ENCODE results near the gene TMEM258. TPM values are rescaled to one million over a fixed set of nuclear protein-coding genes. Genes with fewer than 3 reads are reported as not detected.

TMEM258 gene
- total and polyA plus RNA-seq, 10 donors: 52.4 to 185 (median 80.0) TPM

GRCh38 chr11:61749591-61750217, 42.7 kb downstream of the TMEM258 start:
- no peak for TF ChIP-seq POLR2A (IDR thresholded peaks at IDR 0.05)
- TF ChIP-seq CTCF (IDR thresholded peaks at IDR 0.05 in 8 of 11, conservative IDR thresholded peaks at IDR 0.05 in 3 of 11): no peak
- TF ChIP-seq POLR2AphosphoS5 (IDR thresholded peaks at IDR 0.05): no peak
- H3K27ac ChIP-seq: no peak overlapping the region
- WGBS, 5 donors: 59 to 74% (median 64%) methylated on average over 13 to 21 of the region's 21 CpGs
- H3K36me3 ChIP-seq: peaks cover 0 to 3% (median 0%) of the 10 kb centered on the region in 6 donors
- H3K4me3 ChIP-seq: no peak overlapping the region
- peaks cover 0 to 58% (median 14%) of the 10 kb centered on the region in 7 donors for H3K27me3 ChIP-seq (replicated peaks in 1 of 7)
- intact Hi-C loops (cut with DNase I; ENCODE audit: low total_unique reads): no loop called here
- DNase-seq: no peak
- H3K4me1 ChIP-seq: peaks cover 0 to 23% (median 16%) of the 10 kb centered on the region in 6 donors
- H3K9me3 ChIP-seq: no peaks in the 10 kb centered on the region

GRCh38 chr11:61747967-61748285, 44.5 kb downstream of the TMEM258 start:
- TF ChIP-seq POLR2A (IDR thresholded peaks at IDR 0.05): no peak
- TF ChIP-seq POLR2AphosphoS5 (IDR thresholded peaks at IDR 0.05): no peak
- TF ChIP-seq CTCF (IDR thresholded peaks at IDR 0.05 in 8 of 11, conservative IDR thresholded peaks at IDR 0.05 in 3 of 11): peak in 2 of 11 experiments; percentile 21 to 32
- H3K27ac ChIP-seq: no peak overlapping the region
- H3K36me3 ChIP-seq: peaks cover 0 to 16% (median 0%) of the 10 kb centered on the region in 6 donors
- DNase-seq: no peak
- H3K4me1 ChIP-seq: peaks cover 0 to 20% (median 15%) of the 10 kb centered on the region in 6 donors
- H3K27me3 ChIP-seq (replicated peaks in 1 of 7): peaks cover 0 to 49% (median 11%) of the 10 kb centered on the region in 7 donors
- 36 to 62% (median 41%) methylated on average over 3 of the region's 3 CpGs for WGBS, 5 donors
- no peaks in the 10 kb centered on the region for H3K9me3 ChIP-seq
- intact Hi-C loops (cut with DNase I; ENCODE audit: low total_unique reads): no loop called here
- H3K4me3 ChIP-seq: no peak overlapping the region

- Histone ChIP-seq H3K9me3 (no peaks in the 10 kb centered on the region), H3K27ac (no peak overlapping the region), H3K4me1 (peaks cover 0 to 20% (median 13%) of the 10 kb centered on the region in 6 donors), H3K27me3 (replicated peaks in 1 of 7) (peaks cover 0 to 44% (median 7%) of the 10 kb centered on the region in 7 donors), H3K4me3 (no peak overlapping the region), H3K36me3 (peaks cover 0 to 16% (median 0%) of the 10 kb centered on the region in 6 donors)
- intact Hi-C loops (cut with DNase I; ENCODE audit: low total_unique reads): no loop called here
- DNase-seq: peak; percentile 90
- no peak for TF ChIP-seq POLR2A (IDR thresholded peaks at IDR 0.05)
- TF ChIP-seq POLR2AphosphoS5 (IDR thresholded peaks at IDR 0.05): peak in 2 of 3 donors; percentile 33 to 39
- TF ChIP-seq CTCF (IDR thresholded peaks at IDR 0.05 in 8 of 11, conservative IDR thresholded peaks at IDR 0.05 in 3 of 11): peak; percentile 48 to 94 (median 81)
- 55 to 85% (median 67%) methylated on average over 13 to 19 of the region's 19 CpGs for whole genome bisulfite sequencing, 5 donors
Measured at GRCh38 chr11:61747192-61747966, 45.0 kb downstream of the TMEM258 start.
